OCI-LY7 (cell line): ENCODE results near the gene TMEM38A. TPM values are rescaled to one million over a fixed set of nuclear protein-coding genes. Genes with fewer than 3 reads are reported as not detected.

Experiments
- BruUV-seq: library from RNA; stranded (reverse); fragments of 400-500 nt; replicated peaks from 2 replicates; lab custom pipeline; 2021; lab: Mats Ljungman, UMichigan
- CTCF ChIA-PET: fragments of 300-600 bp; sonication (Branson Sonifier 250); formaldehyde crosslinking; loops from one replicate; lab custom pipeline; 2022; ENCODE audit warnings: antibody characterized with exemption; ENCODE audit not compliant: unreplicated experiment; lab: Charles Lee
- POLR2A ChIA-PET: fragments of 300-600 bp; sonication (Branson Sonifier 250); formaldehyde crosslinking; loops from one replicate; lab custom pipeline; 2022; ENCODE audit warnings: antibody characterized with exemption; lab: Charles Lee
- DNase-seq: peaks from one replicate; pipeline ENCODE4 v3.0.0-alpha.2; 2015; ENCODE audit warnings: low spot score
- H2AFZ ChIP-seq: fragments of 200-600 bp; sonication (generic), shearing (Covaris generic); 2 replicates; pipeline ENCODE4 v1.6.1; 2014; ENCODE audit warnings: mild to moderate bottlenecking, antibody characterized with exemption, low read length, moderate library complexity
- H3K27ac ChIP-seq: fragments of 200-600 bp; sonication (generic); 2 replicates; pipeline ENCODE4 v1.5.1; 2014; ENCODE audit warnings: mixed run types, low read depth, mild to moderate bottlenecking, moderate library complexity, low read length, inconsistent platforms; ENCODE audit not compliant: poor library complexity, severe bottlenecking
- H3K36me3 ChIP-seq: fragments of 200-600 bp; sonication (generic); 2 replicates; pipeline ENCODE4 v1.6.1; 2014; ENCODE audit warnings: mild to moderate bottlenecking, antibody characterized with exemption, low read length, moderate library complexity, mixed read lengths; ENCODE audit not compliant: insufficient read depth
- H3K4me1 ChIP-seq: fragments of 200-600 bp; sonication (generic); 2 replicates; pipeline ENCODE4 v1.5.1; 2014; ENCODE audit warnings: mild to moderate bottlenecking, low read length; ENCODE audit not compliant: insufficient read depth, poor library complexity, severe bottlenecking
- H3K4me2 ChIP-seq: fragments of 200-600 bp; sonication (generic); 2 replicates; pipeline ENCODE4 v1.6.1; 2014; ENCODE audit warnings: mild to moderate bottlenecking, low read length
- H3K4me3 ChIP-seq: fragments of 200-600 bp; sonication (generic); 2 replicates; pipeline ENCODE4 v1.5.1; 2014; ENCODE audit warnings: mild to moderate bottlenecking, low read depth, low read length; ENCODE audit not compliant: poor library complexity, severe bottlenecking
- H3K79me2 ChIP-seq: fragments of 200-600 bp; sonication (generic); 2 replicates; pipeline ENCODE4 v1.6.1; 2016; ENCODE audit warnings: low read depth, mild to moderate bottlenecking, low read length, moderate library complexity, mixed read lengths; ENCODE audit not compliant: insufficient read depth
- H3K9me2 ChIP-seq: fragments of 200-600 bp; sonication (generic); 2 replicates; pipeline ENCODE4 v1.6.1; 2016; ENCODE audit warnings: mild to moderate bottlenecking, low read length, mixed read lengths; ENCODE audit not compliant: insufficient read depth
- H3K9me3 ChIP-seq: fragments of 200-600 bp; sonication (generic); 2 replicates; pipeline ENCODE4 v1.6.1; 2014; ENCODE audit warnings: mild to moderate bottlenecking, mixed run types, low read length, mixed read lengths
- H4K20me1 ChIP-seq: fragments of 200-600 bp; sonication (generic); 2 replicates; pipeline ENCODE4 v1.6.1; 2014; ENCODE audit warnings: mild to moderate bottlenecking, antibody characterized with exemption, low read length, moderate library complexity, mixed read lengths; ENCODE audit not compliant: insufficient read depth
- CTCF ChIP-seq: fragments of 200-600 bp; sonication (generic); conservative IDR thresholded peaks from 2 replicates; pipeline ENCODE4 v1.5.1; 2014; ENCODE audit warnings: mild to moderate bottlenecking, antibody characterized with exemption, low read length, moderate library complexity, mixed read lengths
- EZH2phosphoT487 ChIP-seq: fragments of 200-600 bp; sonication (generic); IDR thresholded peaks from 2 replicates; pipeline ENCODE4 v1.6.1; 2018; ENCODE audit warnings: low read depth, borderline replicate concordance, mild to moderate bottlenecking, mixed run types, antibody characterized with exemption, low read length, moderate library complexity, mixed read lengths
- intact Hi-C: fragments of 100-400 bp; cut with micrococcal nuclease; formaldehyde crosslinking; loops from one replicate; pipeline ENCODE4 v1.10.0; 2022; ENCODE audit not compliant: unreplicated experiment
- total RNA-seq, 2 experiments: library from RNA; depleted of rRNA in 1 of 2; stranded (reverse); fragments of >200 nt in 1 of 2; shearing (Covaris generic) in 1 of 2; gene quantifications; 2 replicates each; pipeline ENCODE4 v1.2.3, GENCODE V29; 2014 to 2022

Gene TMEM38A
- total RNA-seq, 2 experiments from 2014 or later = 18.1 to 20.4 TPM

DNA sequence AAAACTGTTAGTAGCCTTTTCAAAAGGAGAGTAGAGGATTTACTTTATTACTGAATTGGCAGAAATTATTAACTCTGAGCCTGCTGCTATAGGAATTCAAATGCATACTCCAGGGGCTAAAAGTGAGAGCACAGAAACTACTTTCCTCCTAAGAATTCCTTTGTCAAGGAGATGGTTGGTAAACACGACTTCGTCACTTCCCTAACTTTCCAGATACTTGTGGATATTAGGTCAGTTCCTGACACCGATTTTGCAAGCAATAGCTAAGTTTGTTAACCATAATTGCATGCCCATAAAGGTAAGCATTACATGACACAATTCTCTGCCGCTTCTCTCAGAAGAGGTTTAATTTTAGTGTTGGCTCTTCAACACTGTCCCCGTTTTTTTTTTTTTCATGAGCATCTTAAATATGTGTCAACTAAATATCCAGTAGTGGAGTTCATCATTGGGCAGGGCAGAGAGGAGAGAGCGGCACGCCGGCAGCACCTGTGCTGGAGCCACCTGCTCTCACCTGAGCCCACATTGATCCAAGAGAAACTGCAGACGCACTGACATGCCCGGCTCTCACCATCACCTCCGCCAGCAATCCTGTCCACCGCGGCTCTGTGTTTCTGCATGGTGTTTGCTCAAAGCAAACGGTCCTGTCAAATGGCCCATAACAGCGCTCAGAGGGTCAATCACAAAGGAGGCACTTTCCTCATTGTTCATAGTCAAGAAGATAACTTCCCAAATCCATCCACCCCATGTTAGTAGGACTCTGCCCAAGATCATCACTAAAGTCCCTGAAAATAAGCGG is 35.6 kb upstream of the TMEM38A start:
- H4K20me1 ChIP-seq = peaks cover 53% of the 10 kb centered on the region
- H3K27ac ChIP-seq = no peak overlapping the region
- POLR2A ChIA-PET = interaction anchor here (0.7 to 2.3 kb wide), 5 partner anchors 8 to 82 kb away, joined by 3 to 6 read pairs (median 3); no protein-coding TSS in a partner anchor
- H3K9me2 ChIP-seq = no peaks in the 10 kb centered on the region
- H3K4me2 ChIP-seq = peak overlapping the region; percentile 86; the same call in 1 of the 2 replicates
- H2AFZ ChIP-seq = no peak overlapping the region
- no TSS peak for BruUV-seq
- no peak for TF ChIP-seq CTCF
- no peak for TF ChIP-seq EZH2phosphoT487
- CTCF ChIA-PET = no interaction called here
- H3K36me3 ChIP-seq = peaks cover 57% of the 10 kb centered on the region; the same call in 1 of the 2 replicates
- no peaks in the 10 kb centered on the region for H3K9me3 ChIP-seq
- no peak for DNase-seq
- H3K4me3 ChIP-seq = no peak overlapping the region
- peaks cover 78% of the 10 kb centered on the region for H3K79me2 ChIP-seq
- peaks cover 58% of the 10 kb centered on the region for H3K4me1 ChIP-seq
- intact Hi-C loops = no loop called here

GRCh38 chr19:16626796-16627192 is 34.1 kb upstream of the TMEM38A start:
- intact Hi-C loops = no loop called here
- H3K27ac ChIP-seq = peak overlapping the region; percentile 58
- CTCF ChIA-PET = no interaction called here
- H3K36me3 ChIP-seq = peaks cover 61% of the 10 kb centered on the region
- H3K9me3 ChIP-seq = no peaks in the 10 kb centered on the region
- peaks cover 54% of the 10 kb centered on the region for H3K4me1 ChIP-seq
- DNase-seq = no peak
- POLR2A ChIA-PET = interaction anchor here (0.7 to 1.8 kb wide), 4 partner anchors 10 to 42 kb away, joined by 3 to 7 read pairs (median 4); no protein-coding TSS in a partner anchor
- H4K20me1 ChIP-seq = peaks cover 47% of the 10 kb centered on the region
- TF ChIP-seq EZH2phosphoT487 (no peak), CTCF (no peak)
- H2AFZ ChIP-seq = no peak overlapping the region
- peak overlapping the region; percentile 86 for H3K4me2 ChIP-seq
- H3K79me2 ChIP-seq = peaks cover 68% of the 10 kb centered on the region
- H3K4me3 ChIP-seq = peak overlapping the region; percentile 99
- BruUV-seq = no TSS peak
- H3K9me2 ChIP-seq = no peaks in the 10 kb centered on the region
